Measurements from ENCODE around the gene TNNT3. TPM values are rescaled to one million over a fixed set of nuclear protein-coding genes. Genes with fewer than 3 reads are reported as not detected.

TNNT3 gene
- total RNA-seq, 6 experiments from 2014 or later = not detected

DNA sequence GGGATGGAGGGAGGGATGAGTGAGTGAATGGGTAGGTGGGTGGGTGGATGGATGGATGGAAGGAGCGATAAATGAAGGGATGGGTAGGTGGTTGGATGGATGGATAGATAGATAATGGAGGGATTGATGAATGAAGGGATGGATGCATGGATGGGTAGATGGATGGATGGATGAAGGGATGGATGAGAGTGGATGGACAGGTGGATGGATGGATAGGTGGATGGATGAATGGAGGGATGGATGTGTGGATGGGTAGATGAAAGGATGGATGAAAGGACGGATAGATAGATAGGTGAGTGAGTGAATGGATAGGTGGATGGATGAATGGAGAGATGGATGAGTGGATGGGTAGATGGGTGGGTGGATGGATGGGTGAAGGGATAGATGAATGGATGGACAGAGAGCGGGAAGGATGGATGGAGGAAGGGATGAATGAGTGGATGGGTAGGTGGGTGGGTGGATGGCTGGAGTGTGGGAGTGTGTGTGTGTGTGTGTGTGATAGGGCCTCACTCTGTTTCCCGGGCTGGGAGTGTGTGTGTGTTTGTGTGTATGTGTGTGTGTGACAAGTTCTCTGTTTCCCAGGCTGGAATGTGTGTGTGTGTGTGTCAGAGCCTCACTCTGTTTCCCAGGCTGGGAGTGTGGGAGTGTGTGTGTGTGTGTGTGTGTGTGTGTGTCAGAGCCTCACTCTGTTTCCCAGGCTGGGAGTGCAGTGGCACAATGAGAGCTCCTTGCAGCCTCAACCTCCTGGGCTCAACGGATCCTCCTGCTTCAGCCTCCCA is 25.7 kb upstream of the TNNT3 start:
- TF ChIP-seq, protein P1, sequence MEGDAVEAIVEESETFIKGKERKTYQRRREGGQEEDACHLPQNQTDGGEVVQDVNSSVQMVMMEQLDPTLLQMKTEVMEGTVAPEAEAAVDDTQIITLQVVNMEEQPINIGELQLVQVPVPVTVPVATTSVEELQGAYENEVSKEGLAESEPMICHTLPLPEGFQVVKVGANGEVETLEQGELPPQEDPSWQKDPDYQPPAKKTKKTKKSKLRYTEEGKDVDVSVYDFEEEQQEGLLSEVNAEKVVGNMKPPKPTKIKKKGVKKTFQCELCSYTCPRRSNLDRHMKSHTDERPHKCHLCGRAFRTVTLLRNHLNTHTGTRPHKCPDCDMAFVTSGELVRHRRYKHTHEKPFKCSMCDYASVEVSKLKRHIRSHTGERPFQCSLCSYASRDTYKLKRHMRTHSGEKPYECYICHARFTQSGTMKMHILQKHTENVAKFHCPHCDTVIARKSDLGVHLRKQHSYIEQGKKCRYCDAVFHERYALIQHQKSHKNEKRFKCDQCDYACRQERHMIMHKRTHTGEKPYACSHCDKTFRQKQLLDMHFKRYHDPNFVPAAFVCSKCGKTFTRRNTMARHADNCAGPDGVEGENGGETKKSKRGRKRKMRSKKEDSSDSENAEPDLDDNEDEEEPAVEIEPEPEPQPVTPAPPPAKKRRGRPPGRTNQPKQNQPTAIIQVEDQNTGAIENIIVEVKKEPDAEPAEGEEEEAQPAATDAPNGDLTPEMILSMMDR (IDR thresholded peaks at IDR 0.05) = no peak
- H3K27me3 Mint-ChIP-seq (ENCODE audit: insufficient read depth) = peaks cover 33% of the 10 kb centered on the region
- DNase-seq = no peak
- H3K9me3 Mint-ChIP-seq = no peaks in the 10 kb centered on the region
- H3K27ac Mint-ChIP-seq = no peak overlapping the region
- H3K4me3 Mint-ChIP-seq = no peak overlapping the region
- H3K4me1 Mint-ChIP-seq (ENCODE audit: low read depth) = no peaks in the 10 kb centered on the region
- H3K36me3 Mint-ChIP-seq (ENCODE audit: low read depth) = no peaks in the 10 kb centered on the region

DNA sequence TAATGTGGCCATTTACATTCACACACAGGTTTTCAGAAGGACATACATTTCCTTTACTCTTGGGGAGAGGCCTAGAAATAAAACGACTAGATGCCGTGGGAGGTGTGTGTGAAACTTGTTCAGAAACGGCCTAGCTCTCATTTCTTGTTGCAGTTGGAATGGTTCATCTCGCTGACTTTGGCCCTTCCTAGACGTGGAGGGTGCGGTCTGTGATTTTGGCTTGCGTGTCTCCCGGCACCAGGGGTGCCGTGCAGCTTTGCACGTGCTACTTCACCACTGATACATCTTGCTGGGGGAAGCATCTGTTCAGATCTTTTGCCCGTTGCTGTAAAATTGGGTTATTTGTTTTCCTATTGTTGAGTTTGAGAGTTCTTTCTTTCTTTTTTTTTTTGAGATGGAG is 24.7 kb upstream of the TNNT3 start:
- peaks cover 40% of the 10 kb centered on the region for H3K27me3 Mint-ChIP-seq (ENCODE audit: insufficient read depth)

DNA sequence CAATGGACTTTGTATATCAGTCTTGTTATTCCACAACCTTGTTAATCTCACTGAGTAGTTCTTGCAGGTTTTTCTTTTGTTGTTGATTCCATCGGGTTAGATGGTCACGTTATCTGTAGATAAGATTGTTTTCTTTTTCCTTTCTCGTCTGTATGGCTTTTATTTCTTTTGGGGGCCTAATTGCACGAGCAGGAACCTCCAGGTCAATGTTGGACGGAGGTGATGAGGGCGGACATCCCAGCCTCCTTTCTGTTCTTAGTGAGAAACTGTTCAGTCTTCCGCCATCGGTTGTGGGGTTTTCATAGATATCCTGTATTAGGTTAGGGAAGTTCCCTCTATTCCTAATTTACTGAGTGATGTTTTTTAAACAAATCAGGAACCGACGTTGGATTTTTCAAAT is 23.0 kb upstream of the TNNT3 start:
- Mint-ChIP-seq H3K36me3 (ENCODE audit: low read depth) (no peaks in the 10 kb centered on the region), H3K4me3 (no peak overlapping the region), H3K9me3 (no peaks in the 10 kb centered on the region), H3K27me3 (ENCODE audit: insufficient read depth) (peaks cover 40% of the 10 kb centered on the region), H3K4me1 (ENCODE audit: low read depth) (no peaks in the 10 kb centered on the region), H3K27ac (no peak overlapping the region)
- no peak for DNase-seq
- TF ChIP-seq, protein P1 (IDR thresholded peaks at IDR 0.05) = no peak

More for the DNA sequence above, 24.7 kb upstream of the TNNT3 start:
- Mint-ChIP-seq H3K4me1 (ENCODE audit: low read depth) (no peaks in the 10 kb centered on the region), H3K27ac (no peak overlapping the region), H3K9me3 (no peaks in the 10 kb centered on the region), H3K36me3 (ENCODE audit: low read depth) (no peaks in the 10 kb centered on the region), H3K4me3 (no peak overlapping the region)
- DNase-seq = no peak
- TF ChIP-seq, protein P1 (IDR thresholded peaks at IDR 0.05) = no peak

DNA sequence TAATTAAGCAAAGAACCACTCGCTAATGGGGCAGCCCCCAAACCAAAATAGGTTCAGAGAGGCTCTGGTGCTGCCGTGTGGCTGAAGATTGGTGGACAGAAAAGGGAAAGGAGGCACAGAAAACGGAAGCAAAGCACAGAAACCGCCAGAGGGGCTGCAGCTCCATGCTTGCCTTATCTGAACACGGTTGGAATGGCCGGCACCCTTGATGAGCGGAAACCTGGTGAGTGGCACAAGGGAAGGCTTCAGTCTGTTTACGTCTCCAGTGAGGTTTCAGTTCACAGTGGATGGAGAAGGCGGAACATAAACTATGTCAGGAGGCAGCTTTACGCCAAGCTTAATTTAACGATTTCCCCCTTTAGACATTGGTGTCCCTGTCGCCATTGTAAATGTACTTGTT is 22.6 kb upstream of the TNNT3 start:
- peaks cover 42% of the 10 kb centered on the region for H3K27me3 Mint-ChIP-seq (ENCODE audit: insufficient read depth)
- H3K27ac Mint-ChIP-seq = no peak overlapping the region
- no peak overlapping the region for H3K4me3 Mint-ChIP-seq
- no peaks in the 10 kb centered on the region for H3K9me3 Mint-ChIP-seq
- H3K36me3 Mint-ChIP-seq (ENCODE audit: low read depth) = no peaks in the 10 kb centered on the region
- DNase-seq = no peak
- TF ChIP-seq, protein P1 (IDR thresholded peaks at IDR 0.05) = no peak
- no peaks in the 10 kb centered on the region for H3K4me1 Mint-ChIP-seq (ENCODE audit: low read depth)

DNA sequence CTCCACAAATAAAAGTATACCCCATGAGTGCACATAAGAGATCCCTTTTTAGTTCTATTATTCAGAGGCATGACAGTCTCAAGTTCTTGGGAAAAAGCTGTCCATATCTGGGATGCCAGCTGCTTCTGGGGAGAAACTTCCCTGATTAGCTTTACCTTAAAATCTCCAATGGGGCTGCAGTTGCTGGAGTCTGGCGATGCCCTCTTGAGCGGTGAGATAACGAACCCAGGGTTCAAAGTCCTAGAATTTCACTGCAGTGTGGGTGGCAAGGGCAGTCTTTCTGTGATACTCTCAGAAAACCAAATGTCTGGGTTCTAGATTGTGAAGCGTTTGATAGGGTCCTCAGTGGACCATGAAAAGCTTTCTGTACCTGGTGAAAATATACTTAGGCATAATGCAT is 20.4 kb upstream of the TNNT3 start:
- DNase-seq = no peak
- Mint-ChIP-seq H3K4me3 (no peak overlapping the region), H3K9me3 (no peaks in the 10 kb centered on the region), H3K4me1 (ENCODE audit: low read depth) (no peaks in the 10 kb centered on the region), H3K27ac (no peak overlapping the region), H3K36me3 (ENCODE audit: low read depth) (no peaks in the 10 kb centered on the region), H3K27me3 (ENCODE audit: insufficient read depth) (peaks cover 47% of the 10 kb centered on the region)
- TF ChIP-seq, protein P1 (IDR thresholded peaks at IDR 0.05) = no peak

All from HFFc6 (cell line).